Measurements from ENCODE around the gene HAND2. TPM values are rescaled to one million over a fixed set of nuclear protein-coding genes. Genes with fewer than 3 reads are reported as not detected.
A peak's percentile ranks its signal among the peaks of the same experiment; 100 is the strongest.

Gene HAND2
- total RNA-seq, 1 donor from 2014 or later = not detected

DNA sequence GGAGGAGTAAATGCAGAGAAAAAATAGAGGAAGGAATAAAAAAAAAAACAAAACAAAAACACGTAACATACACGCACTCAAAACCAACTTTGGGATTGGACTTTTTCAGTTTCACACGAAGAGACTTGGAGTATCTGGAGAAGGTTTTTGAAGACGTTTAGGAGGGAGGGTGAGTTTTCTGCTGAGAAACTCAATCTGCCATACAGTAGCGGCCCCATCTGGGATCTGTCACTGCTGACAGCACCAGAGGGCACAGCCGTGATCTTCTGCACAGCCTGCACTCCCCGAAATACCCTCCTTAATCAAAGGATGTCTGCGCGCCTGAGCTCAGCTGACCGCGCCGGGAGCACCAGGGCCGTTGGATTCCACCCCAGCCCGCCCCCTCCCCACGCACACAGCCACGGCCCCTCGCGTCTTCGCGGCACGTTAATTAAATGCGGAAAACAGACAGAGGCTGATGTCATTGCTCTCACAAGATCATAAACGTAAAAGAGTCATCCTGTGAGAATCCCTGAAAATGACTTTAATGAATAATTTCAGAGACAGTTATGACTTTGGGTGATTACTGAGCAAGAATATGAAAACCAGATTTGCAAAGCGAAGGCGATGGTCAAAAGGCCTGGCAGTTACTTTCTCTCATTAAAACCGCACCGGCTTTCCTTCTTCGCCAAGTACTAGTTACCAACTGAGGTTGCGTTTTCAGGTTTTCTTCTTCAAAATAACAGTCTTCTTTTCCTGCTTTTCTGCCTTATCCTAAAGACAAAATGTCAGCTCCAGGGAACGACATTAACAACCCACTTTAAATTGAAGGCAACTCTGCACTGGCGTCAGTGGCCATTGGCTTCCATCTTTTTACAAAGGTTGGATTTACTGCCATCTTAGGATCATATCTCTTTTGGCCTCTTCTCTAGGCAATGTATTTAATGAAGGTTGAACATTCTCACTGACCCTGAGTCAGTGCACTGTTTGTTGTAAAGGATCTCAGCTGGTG lies 10.6 kb downstream of the HAND2 start:
- Mint-ChIP-seq H3K9me3 (ENCODE audit: unreplicated experiment) (no peaks in the 10 kb centered on the region), H3K4me1 (ENCODE audit: unreplicated experiment) (peaks cover 50% of the 10 kb centered on the region), H3K27ac (ENCODE audit: unreplicated experiment) (no peak overlapping the region), H3K36me3 (ENCODE audit: unreplicated experiment) (no peaks in the 10 kb centered on the region), H3K27me3 (ENCODE audit: unreplicated experiment) (peaks cover 98% of the 10 kb centered on the region), H3K4me3 (ENCODE audit: unreplicated experiment) (peak overlapping the region; percentile 10)
- no peak for TF ChIP-seq CTCF (IDR thresholded peaks at IDR 0.05)
- no peak for DNase-seq (ENCODE audit: extremely low spot score, unreplicated experiment)

- Mint-ChIP-seq H3K9me3 (ENCODE audit: unreplicated experiment) (no peaks in the 10 kb centered on the region), H3K4me1 (ENCODE audit: unreplicated experiment) (peaks cover 46% of the 10 kb centered on the region), H3K27ac (ENCODE audit: unreplicated experiment) (no peak overlapping the region), H3K4me3 (ENCODE audit: unreplicated experiment) (peak overlapping the region; percentile 10), H3K27me3 (ENCODE audit: unreplicated experiment) (peaks cover 98% of the 10 kb centered on the region), H3K36me3 (ENCODE audit: unreplicated experiment) (no peaks in the 10 kb centered on the region)
- peak; percentile 78 for DNase-seq (ENCODE audit: extremely low spot score, unreplicated experiment)
- no peak for TF ChIP-seq CTCF (IDR thresholded peaks at IDR 0.05)
These were observed 11.5 kb downstream of the HAND2 start for GRCh38 chr4:173518425-173519102.

- Mint-ChIP-seq H3K4me1 (ENCODE audit: unreplicated experiment) (peaks cover 43% of the 10 kb centered on the region), H3K27ac (ENCODE audit: unreplicated experiment) (no peak overlapping the region), H3K9me3 (ENCODE audit: unreplicated experiment) (no peaks in the 10 kb centered on the region), H3K36me3 (ENCODE audit: unreplicated experiment) (no peaks in the 10 kb centered on the region), H3K4me3 (ENCODE audit: unreplicated experiment) (no peak overlapping the region), H3K27me3 (ENCODE audit: unreplicated experiment) (peaks cover 98% of the 10 kb centered on the region)
- no peak for TF ChIP-seq CTCF (IDR thresholded peaks at IDR 0.05)
- no peak for DNase-seq (ENCODE audit: extremely low spot score, unreplicated experiment)
These were observed 12.1 kb downstream of the HAND2 start for GRCh38 chr4:173517781-173518424.

- H3K27ac Mint-ChIP-seq (ENCODE audit: unreplicated experiment) = peak overlapping the region; percentile 47
- H3K9me3 Mint-ChIP-seq (ENCODE audit: unreplicated experiment) = no peaks in the 10 kb centered on the region
- TF ChIP-seq CTCF (IDR thresholded peaks at IDR 0.05) = no peak
- H3K36me3 Mint-ChIP-seq (ENCODE audit: unreplicated experiment) = no peaks in the 10 kb centered on the region
- H3K4me3 Mint-ChIP-seq (ENCODE audit: unreplicated experiment) = peak overlapping the region; percentile 65
- H3K4me1 Mint-ChIP-seq (ENCODE audit: unreplicated experiment) = peaks cover 32% of the 10 kb centered on the region
- DNase-seq (ENCODE audit: extremely low spot score, unreplicated experiment) = peak; percentile 79
- peaks cover 98% of the 10 kb centered on the region for H3K27me3 Mint-ChIP-seq (ENCODE audit: unreplicated experiment)
These were observed 13.2 kb downstream of the HAND2 start for GRCh38 chr4:173516621-173517524.
